Fibroblast of lung (primary cell): ENCODE measurements around the gene CFAP77. TPM values are rescaled to one million over a fixed set of nuclear protein-coding genes. Genes with fewer than 3 reads are reported as not detected.

ENCODE experiments used
- DNase-seq, 2 donors: peaks; one replicate each; pipeline versions ENCODE4 v3.0.0 to v3.0.0-alpha.2; 2010; ENCODE audit warnings: low read depth in 2 of 2
- H2AFZ ChIP-seq: 2 replicates; pipeline ENCODE4 v1.5.1; 2012; ENCODE audit warnings: low read length, control low read depth, inconsistent platforms
- H3K27ac ChIP-seq: 2 replicates; pipeline ENCODE4 v1.5.1; 2011; ENCODE audit warnings: low read length, control low read depth; ENCODE audit not compliant: insufficient read depth
- H3K27me3 ChIP-seq: 2 replicates; pipeline ENCODE4 v1.5.1; 2011; ENCODE audit warnings: mild to moderate bottlenecking, low read length; ENCODE audit not compliant: control insufficient read depth, insufficient read depth
- H3K36me3 ChIP-seq: 2 replicates; pipeline ENCODE4 v1.5.1; 2011; ENCODE audit warnings: low read length; ENCODE audit not compliant: control insufficient read depth, insufficient read depth
- H3K4me1 ChIP-seq: 2 replicates; pipeline ENCODE4 v1.5.1; 2011; ENCODE audit warnings: low read length; ENCODE audit not compliant: control insufficient read depth, insufficient read depth; ENCODE audit errors: extremely low read depth
- H3K4me2 ChIP-seq: 2 replicates; pipeline ENCODE4 v1.5.1; 2011; ENCODE audit warnings: low read length, control low read depth; ENCODE audit not compliant: insufficient read depth; ENCODE audit errors: extremely low read depth
- H3K4me3 ChIP-seq, 4 experiments: fragments of 200-600 bp in 1 of 4; sonication (generic) in 1 of 4; replicated peaks in 1 of 4; 2 replicates each; pipeline ENCODE4 v1.5.1; 2011 to 2016; ENCODE audit warnings: low read length in 4 of 4, low read depth in 3 of 4, mild to moderate bottlenecking in 3 of 4, control low read depth in 2 of 4, inconsistent platforms in 1 of 4, mixed read lengths in 1 of 4; ENCODE audit not compliant: insufficient read depth in 1 of 4; ENCODE audit errors: control extremely low read depth in 1 of 4
- H3K79me2 ChIP-seq: 2 replicates; pipeline ENCODE4 v1.5.1; 2012; ENCODE audit warnings: mild to moderate bottlenecking, low read length, inconsistent platforms; ENCODE audit not compliant: control insufficient read depth, insufficient read depth
- H3K9ac ChIP-seq: 2 replicates; pipeline ENCODE4 v1.5.1; 2011; ENCODE audit warnings: mild to moderate bottlenecking, low read length, control low read depth; ENCODE audit not compliant: insufficient read depth
- H3K9me3 ChIP-seq: 2 replicates; pipeline ENCODE4 v1.5.1; 2012; ENCODE audit warnings: low read depth, low read length; ENCODE audit not compliant: control insufficient read depth, insufficient read depth
- H4K20me1 ChIP-seq: 2 replicates; pipeline ENCODE4 v1.5.1; 2011; ENCODE audit warnings: low read length; ENCODE audit not compliant: control insufficient read depth, insufficient read depth; ENCODE audit errors: extremely low read depth
- CTCF ChIP-seq, 2 donors: IDR thresholded peaks in 1 of 2; conservative IDR thresholded peaks in 1 of 2; 1 replicate in 1 of 2; 2 replicates in 1 of 2; pipeline ENCODE4 v1.5.1; 2011 to 2012; ENCODE audit warnings: low read length in 2 of 2, control low read depth in 1 of 2, inconsistent platforms in 1 of 2, low read depth in 1 of 2, mild to moderate bottlenecking in 1 of 2
- EZH2 ChIP-seq: IDR thresholded peaks from 2 replicates; pipeline ENCODE4 v1.5.1; 2012; ENCODE audit warnings: low read length, control low read depth, mild to moderate bottlenecking; ENCODE audit errors: missing control alignments
- polyA plus RNA-seq, 2 donors: library from polyadenylated mRNA; depleted of rRNA in 1 of 2; stranded (reverse) in 1 of 2; unstranded in 1 of 2; fragments of >200 nt; gene quantifications; 2 replicates each; pipeline ENCODE4 v1.2.1, GENCODE V29; 2011 to 2012; ENCODE audit warnings: missing spikeins in 1 of 2
- total RNA-seq: library from RNA; depleted of rRNA; stranded (reverse); fragments of >200 nt; gene quantifications from 2 replicates; pipeline ENCODE4 v1.2.1, GENCODE V29; 2014

The CFAP77 gene
- total and polyA plus RNA-seq, 2 donors (not counting 1 experiment from before 2014, with no cell fraction given): not detected

- DNase-seq: no peak
- H4K20me1 ChIP-seq: no peaks in the 10 kb centered on the region
These were observed 185.3 kb downstream of the CFAP77 start for GRCh38 chr9:132595319-132595718.

DNA sequence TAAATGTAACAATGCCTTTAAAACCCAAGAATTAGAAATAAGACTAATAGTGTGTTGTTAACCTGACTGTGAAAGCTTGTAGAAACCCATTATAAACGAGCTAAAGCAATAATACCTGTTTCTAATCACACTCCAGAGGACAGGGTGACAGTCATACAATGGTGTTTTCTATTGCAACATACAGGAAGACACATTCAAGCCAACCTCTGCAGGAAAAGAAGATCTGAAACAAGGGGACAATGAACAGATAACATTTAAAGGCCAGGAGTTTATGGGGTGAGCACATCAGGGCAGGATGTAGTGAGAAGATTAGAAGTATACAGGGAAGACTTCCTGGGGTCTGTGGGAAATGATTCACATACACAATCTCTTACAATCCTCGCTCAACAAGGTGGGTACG, 186.2 kb downstream of the CFAP77 start:
- peaks cover 2% of the 10 kb centered on the region for H3K36me3 ChIP-seq
- H3K4me3 ChIP-seq: no peak overlapping the region
- no peaks in the 10 kb centered on the region for H3K9me3 ChIP-seq
- no peak overlapping the region for H3K9ac ChIP-seq
- H3K27me3 ChIP-seq: peaks cover 3% of the 10 kb centered on the region
- H3K4me2 ChIP-seq: no peak overlapping the region
- no peak for DNase-seq
- no peak overlapping the region for H3K27ac ChIP-seq
- no peak overlapping the region for H2AFZ ChIP-seq
- TF ChIP-seq CTCF (conservative IDR thresholded peaks at IDR 0.05 in 1 of 2, IDR thresholded peaks at IDR 0.05 in 1 of 2; ENCODE audit: low read depth in 1 of 2, low read length in 2 of 2): no peak
- no peak for TF ChIP-seq EZH2
- H3K4me1 ChIP-seq: no peaks in the 10 kb centered on the region
- no peaks in the 10 kb centered on the region for H4K20me1 ChIP-seq
- H3K79me2 ChIP-seq: no peaks in the 10 kb centered on the region

More at GRCh38 chr9:132595319-132595718, 185.3 kb downstream of the CFAP77 start:
- Histone ChIP-seq H3K79me2 (no peaks in the 10 kb centered on the region), H3K36me3 (peaks cover 2% of the 10 kb centered on the region), H3K9me3 (no peaks in the 10 kb centered on the region), H3K9ac (no peak overlapping the region), H3K4me1 (no peaks in the 10 kb centered on the region), H2AFZ (no peak overlapping the region), H3K27ac (no peak overlapping the region), H3K4me2 (no peak overlapping the region), H3K27me3 (peaks cover 11% of the 10 kb centered on the region), H3K4me3 (no peak overlapping the region)
- TF ChIP-seq EZH2: no peak
- no peak for TF ChIP-seq CTCF (conservative IDR thresholded peaks at IDR 0.05 in 1 of 2, IDR thresholded peaks at IDR 0.05 in 1 of 2; ENCODE audit: low read depth in 1 of 2, low read length in 2 of 2)

DNA sequence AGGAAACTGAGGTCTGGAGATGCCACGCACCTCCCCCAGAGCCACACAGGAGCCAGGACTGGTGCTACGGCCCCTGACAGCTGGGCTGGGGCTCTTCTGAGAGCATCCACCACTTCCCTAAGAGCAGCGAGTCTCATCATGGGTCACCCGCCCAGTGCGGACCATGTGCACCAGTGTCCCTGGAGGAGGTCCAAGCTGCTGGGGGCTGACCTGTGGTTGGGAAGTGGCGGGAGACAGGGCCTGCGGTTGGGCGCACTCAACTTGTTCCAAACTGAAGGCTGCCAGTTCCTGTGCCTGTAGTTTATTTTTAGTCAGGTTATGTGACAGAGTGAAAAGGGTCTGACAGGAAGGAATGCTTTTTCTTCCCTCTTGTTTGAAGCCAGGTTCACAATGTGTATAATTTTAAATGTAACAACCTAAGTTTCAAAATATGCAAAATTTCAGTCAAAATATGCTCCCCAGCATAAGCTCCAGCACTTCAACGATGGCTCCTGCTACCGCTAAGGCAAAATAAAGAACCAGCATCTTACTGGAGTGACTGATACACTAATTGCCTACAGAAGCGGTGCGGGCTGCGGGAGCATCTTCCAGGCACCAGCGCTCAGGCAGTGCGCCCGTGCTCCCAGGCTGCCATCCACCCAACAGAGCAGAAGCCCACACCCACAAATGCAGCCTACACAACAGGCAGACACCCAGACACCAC, 187.2 kb downstream of the CFAP77 start:
- H3K4me2 ChIP-seq: no peak overlapping the region
- H3K9ac ChIP-seq: no peak overlapping the region
- no peaks in the 10 kb centered on the region for H3K79me2 ChIP-seq
- peaks cover 3% of the 10 kb centered on the region for H3K36me3 ChIP-seq
- no peaks in the 10 kb centered on the region for H3K4me1 ChIP-seq
- no peaks in the 10 kb centered on the region for H3K27me3 ChIP-seq
- no peaks in the 10 kb centered on the region for H4K20me1 ChIP-seq
- H3K4me3 ChIP-seq: no peak overlapping the region
- H3K27ac ChIP-seq: no peak overlapping the region
- no peak overlapping the region for H2AFZ ChIP-seq
- TF ChIP-seq CTCF (conservative IDR thresholded peaks at IDR 0.05 in 1 of 2, IDR thresholded peaks at IDR 0.05 in 1 of 2; ENCODE audit: low read depth in 1 of 2, low read length in 2 of 2): no peak
- TF ChIP-seq EZH2: no peak
- no peaks in the 10 kb centered on the region for H3K9me3 ChIP-seq
- peak; percentile 16 to 23 for DNase-seq
